H1 (cell line): ENCODE data around the gene PRICKLE1. TPM values are rescaled to one million over a fixed set of nuclear protein-coding genes. Genes with fewer than 3 reads are reported as not detected.
A peak's percentile ranks its signal among the peaks of the same experiment; 100 is the strongest.

ENCODE experiments used
- CTCF ChIA-PET: fragments of 300-600 bp; sonication (Branson Sonifier 250); formaldehyde crosslinking; loops from one replicate; lab custom pipeline; 2021; ENCODE audit not compliant: partially characterized antibody; lab: Charles Lee
- POLR2A ChIA-PET: fragments of 300-600 bp; sonication (Branson Sonifier 250); formaldehyde crosslinking; loops from one replicate; lab custom pipeline; 2021; ENCODE audit warnings: inconsistent platforms; ENCODE audit not compliant: partially characterized antibody; lab: Charles Lee
- DNase-seq, 2 experiments: peaks; one replicate each; pipeline versions ENCODE4 v3.0.0 to v3.0.0-alpha.2; 2010 to 2022; ENCODE audit warnings: low spot score in 2 of 2, low read depth in 1 of 2, mixed read lengths in 1 of 2
- FAIRE-seq: peaks from 2 replicates; lab custom pipeline; 2011; peaks lifted over from hg19 to GRCh38; lab: Jason Lieb, UNC
- H2AFZ ChIP-seq: 2 replicates; pipeline ENCODE4 v1.8.1; 2012; ENCODE audit warnings: low read length, inconsistent platforms
- H2AK5ac ChIP-seq: 2 replicates; pipeline ENCODE4 v1.6.1; 2013; ENCODE audit warnings: low read depth, low read length
- H2BK120ac ChIP-seq: replicated peaks from 2 replicates; pipeline ENCODE3; 2013; ENCODE audit warnings: low read depth, low read length, inconsistent platforms
- H2BK12ac ChIP-seq: 2 replicates; pipeline ENCODE4 v1.6.1; 2013; ENCODE audit warnings: low read depth, low read length
- H2BK15ac ChIP-seq: 2 replicates; pipeline ENCODE4 v1.6.1; 2013; ENCODE audit warnings: low read length
- H2BK20ac ChIP-seq: 2 replicates; pipeline ENCODE4 v1.6.1; 2013; ENCODE audit warnings: low read length
- H2BK5ac ChIP-seq: 2 replicates; pipeline ENCODE4 v1.6.1; 2013; ENCODE audit warnings: low read depth, low read length
- H3K14ac ChIP-seq: 2 replicates; pipeline ENCODE4 v1.6.1; 2013; ENCODE audit warnings: inconsistent platforms; ENCODE audit not compliant: insufficient read length
- H3K18ac ChIP-seq: 2 replicates; pipeline ENCODE4 v1.6.1; 2013; ENCODE audit warnings: low read length; ENCODE audit errors: extremely low read depth
- H3K23ac ChIP-seq: 2 replicates; pipeline ENCODE4 v1.6.1; 2013; ENCODE audit warnings: inconsistent platforms; ENCODE audit not compliant: insufficient read length
- H3K23me2 ChIP-seq: 2 replicates; pipeline ENCODE4 v1.6.1; 2013; ENCODE audit warnings: low read depth, low read length
- H3K27ac ChIP-seq: 2 replicates; pipeline ENCODE4 v1.6.1; 2011; ENCODE audit warnings: low read depth, low read length, inconsistent platforms
- H3K27me3 ChIP-seq, 4 experiments: replicated peaks in 1 of 4; 1 replicate in 1 of 4; 2 replicates in 3 of 4; pipeline versions ENCODE4 v1.6.1 to v1.8.1; 2011 to 2013; ENCODE audit warnings: low read length in 3 of 4, mild to moderate bottlenecking in 3 of 4, inconsistent platforms in 2 of 4, mixed read lengths in 2 of 4, moderate library complexity in 1 of 4; ENCODE audit not compliant: control insufficient read depth in 3 of 4, insufficient read depth in 3 of 4; ENCODE audit errors: extremely low read depth in 1 of 4
- H3K36me3 ChIP-seq, 4 experiments: 2 replicates each; pipeline versions ENCODE4 v1.6.1 to v1.8.1; 2011 to 2013; ENCODE audit warnings: mild to moderate bottlenecking in 4 of 4, low read length in 3 of 4, moderate library complexity in 2 of 4, control low read depth in 1 of 4, inconsistent platforms in 1 of 4; ENCODE audit not compliant: insufficient read depth in 4 of 4, control insufficient read depth in 2 of 4
- H3K4ac ChIP-seq: replicated peaks from 2 replicates; pipeline ENCODE3; 2013; ENCODE audit warnings: low read length, low read depth, mixed read lengths, inconsistent platforms; ENCODE audit not compliant: insufficient read length
- H3K4me1 ChIP-seq, 4 experiments: replicated peaks in 1 of 4; 1 replicate in 1 of 4; 2 replicates in 3 of 4; pipeline versions ENCODE4 v1.6.1 to v1.8.1; 2011 to 2013; ENCODE audit warnings: low read length in 3 of 4, inconsistent platforms in 2 of 4, mixed read lengths in 1 of 4; ENCODE audit not compliant: insufficient read depth in 4 of 4, control insufficient read depth in 3 of 4
- H3K4me2 ChIP-seq, 2 experiments: 2 replicates each; pipeline versions ENCODE4 v1.6.1 to v1.8.1; 2011 to 2013; ENCODE audit warnings: low read depth in 2 of 2, low read length in 2 of 2, control low read depth in 1 of 2, inconsistent platforms in 1 of 2, mild to moderate bottlenecking in 1 of 2; ENCODE audit not compliant: insufficient read depth in 1 of 2
- H3K4me3 ChIP-seq, 4 experiments: fragments of 200-600, 300-600 bp in 1 of 4; sonication (generic), shearing (Covaris generic), sonication (Bioruptor Twin) in 1 of 4; 2 replicates each; pipeline versions ENCODE4 v1.5.1 to v1.8.1; 2011 to 2016; ENCODE audit warnings: low read length in 4 of 4, low read depth in 3 of 4, control low read depth in 2 of 4, inconsistent platforms in 2 of 4, mild to moderate bottlenecking in 2 of 4, mixed read lengths in 1 of 4, moderate library complexity in 1 of 4; ENCODE audit not compliant: insufficient read depth in 2 of 4; ENCODE audit errors: extremely low read depth in 1 of 4
- H3K56ac ChIP-seq: replicated peaks from 2 replicates; pipeline ENCODE3; 2013; ENCODE audit warnings: low read depth, mild to moderate bottlenecking, mixed read lengths, low read length, inconsistent platforms; ENCODE audit not compliant: insufficient read length
- H3K79me1 ChIP-seq: 2 replicates; pipeline ENCODE4 v1.6.1; 2013; ENCODE audit warnings: low read depth, low read length, control low read depth
- H3K79me2 ChIP-seq, 2 experiments: 2 replicates each; pipeline versions ENCODE4 v1.6.1 to v1.8.1; 2012 to 2013; ENCODE audit warnings: low read length in 2 of 2, mild to moderate bottlenecking in 2 of 2, inconsistent platforms in 1 of 2; ENCODE audit not compliant: insufficient read depth in 2 of 2, control insufficient read depth in 1 of 2
- H3K9ac ChIP-seq, 4 experiments: replicated peaks in 1 of 4; 1 replicate in 1 of 4; 2 replicates in 3 of 4; pipeline versions ENCODE4 v1.6.1 to v1.8.1; 2011 to 2013; ENCODE audit warnings: low read depth in 3 of 4, low read length in 3 of 4, control low read depth in 2 of 4, mild to moderate bottlenecking in 2 of 4, moderate library complexity in 2 of 4, inconsistent platforms in 1 of 4; ENCODE audit errors: extremely low read depth in 1 of 4
- H3K9me3 ChIP-seq, 2 experiments: 2 replicates each; pipeline versions ENCODE4 v1.6.1 to v1.8.1; 2012 to 2013; ENCODE audit warnings: mild to moderate bottlenecking in 2 of 2, moderate library complexity in 2 of 2, control low read depth in 1 of 2, inconsistent platforms in 1 of 2, low read depth in 1 of 2, low read length in 1 of 2, mixed read lengths in 1 of 2; ENCODE audit not compliant: insufficient read depth in 2 of 2
- H4K20me1 ChIP-seq, 2 experiments: replicated peaks in 1 of 2; 2 replicates each; pipeline versions ENCODE3 to v1.8.1; 2011 to 2013; ENCODE audit warnings: inconsistent platforms in 2 of 2, low read length in 2 of 2, mild to moderate bottlenecking in 1 of 2; ENCODE audit not compliant: insufficient read depth in 2 of 2, control insufficient read depth in 1 of 2
- H4K5ac ChIP-seq: 2 replicates; pipeline ENCODE4 v1.6.1; 2013; ENCODE audit warnings: low read length, low read depth, mixed read lengths, inconsistent platforms; ENCODE audit not compliant: insufficient read length
- H4K8ac ChIP-seq: 2 replicates; pipeline ENCODE4 v1.8.0; 2013; ENCODE audit warnings: mild to moderate bottlenecking, moderate library complexity, low read length, inconsistent platforms; ENCODE audit not compliant: insufficient read depth; ENCODE audit errors: extremely low read depth
- H4K91ac ChIP-seq: replicated peaks from 2 replicates; pipeline ENCODE3; 2013; ENCODE audit warnings: low read length, mixed read lengths, inconsistent platforms; ENCODE audit not compliant: insufficient read length
- TBP ChIP-seq: IDR thresholded peaks from 2 replicates; pipeline ENCODE4 v1.6.1; 2011; ENCODE audit warnings: low read depth, low read length, improper control_type of control experiment
- TCF12 ChIP-seq: IDR thresholded peaks from 2 replicates; pipeline ENCODE4 v1.6.1; 2011; ENCODE audit warnings: low read depth, mild to moderate bottlenecking, low read length
- WGBS, 2 experiments: shearing (Covaris generic) in 1 of 2; methylation state at CpG; one replicate each; pipeline versions ENCODE4 v1.1.6 to v1.1.7; 2013 to 2015; ENCODE audit warnings: low lambda C conversion rate in 2 of 2, mixed read lengths in 2 of 2, inconsistent platforms in 1 of 2, low coverage in 1 of 2, missing lambda C conversion rate in 1 of 2; ENCODE audit not compliant: insufficient replicate concordance in 2 of 2, insufficient coverage in 1 of 2, insufficient read length in 1 of 2; ENCODE audit errors: extremely low coverage in 1 of 2, missing lambda C conversion rate in 1 of 2; 5-methylcytosine and 5-hydroxymethylcytosine counted together
- polyA plus RNA-seq, 7 experiments: library from polyadenylated mRNA; depleted of rRNA in 3 of 7; stranded (reverse) in 5 of 7; unstranded in 2 of 7; fragments of >200 nt in 5 of 7; fragments of 200-250 nt in 2 of 7; gene quantifications; 1 replicate in 5 of 7; 2 replicates in 1 of 7; 4 replicates in 1 of 7; pipeline versions ENCODE4 v1.2.1 to v1.2.3, GENCODE V29; 2011 to 2013; ENCODE audit warnings: missing spikeins in 2 of 7, mixed read lengths in 2 of 7
- total RNA-seq: library from RNA; stranded (reverse); fragmentation: NEBNext Ultra II Directional; extraction: Animal tissue kit (Norgen Biotek cat#: 25700); gene quantifications from 2 replicates; pipeline ENCODE4 v1.2.1, GENCODE V29; 2021

The PRICKLE1 gene
- total and polyA plus RNA-seq, 2 of the 8 experiments (the other 6 are each of a cell fraction or from before 2014, with no cell fraction given): 14.0 to 22.4 TPM

GRCh38 chr12:42504049-42504448 is 85.5 kb downstream of the PRICKLE1 start:
- no peaks in the 10 kb centered on the region for H3K79me1 ChIP-seq
- no peak overlapping the region for H4K5ac ChIP-seq
- H3K9me3 ChIP-seq: no peaks in the 10 kb centered on the region
- no peak overlapping the region for H2AK5ac ChIP-seq
- no peak overlapping the region for H4K8ac ChIP-seq
- H3K79me2 ChIP-seq: no peaks in the 10 kb centered on the region
- POLR2A ChIA-PET: interaction anchor here (1.0 kb wide), 2 partner anchors 19 to 57 kb away, joined by 3 read pairs; no protein-coding TSS in a partner anchor
- H3K23me2 ChIP-seq: no peaks in the 10 kb centered on the region
- no peak overlapping the region for H3K27ac ChIP-seq
- CTCF ChIA-PET: interaction anchor here (0.6 to 1.4 kb wide), 6 partner anchors 13 to 282 kb away, joined by 3 to 4 read pairs (median 3); no protein-coding TSS in a partner anchor
- FAIRE-seq: no peak
- H3K9ac ChIP-seq: no peak overlapping the region
- H3K4me1 ChIP-seq: no peaks in the 10 kb centered on the region; a peak in 1 of 7 replicates
- H2BK20ac ChIP-seq: no peak overlapping the region
- WGBS, 2 experiments: 73% methylated on average over 5 of the region's 5 CpGs; no CpG with 5 or more reads in 1 of the 2 experiments
- no peak overlapping the region for H3K4me2 ChIP-seq
- H2BK120ac ChIP-seq: no peak overlapping the region
- H3K4ac ChIP-seq: no peak overlapping the region
- no peak overlapping the region for H3K14ac ChIP-seq
- no peak overlapping the region for H4K91ac ChIP-seq
- no peak overlapping the region for H2BK5ac ChIP-seq
- H3K4me3 ChIP-seq: no peak overlapping the region
- no peaks in the 10 kb centered on the region for H4K20me1 ChIP-seq
- no peak for TF ChIP-seq TCF12
- no peak for TF ChIP-seq TBP
- H3K18ac ChIP-seq: no peak overlapping the region
- H2BK15ac ChIP-seq: no peak overlapping the region
- H2BK12ac ChIP-seq: no peak overlapping the region
- H3K23ac ChIP-seq: no peak overlapping the region
- no peaks in the 10 kb centered on the region for H3K27me3 ChIP-seq
- H3K56ac ChIP-seq: no peak overlapping the region
- DNase-seq: peak in 1 of 2 experiments; percentile 27
- H3K36me3 ChIP-seq: no peaks in the 10 kb centered on the region
- H2AFZ ChIP-seq: no peak overlapping the region
